ENCODE measurements around the gene RNU6-1. TPM values are rescaled to one million over a fixed set of nuclear protein-coding genes. Genes with fewer than 3 reads are reported as not detected.
A peak's percentile ranks its signal among the peaks of the same experiment; 100 is the strongest.

RNU6-1 gene
- total RNA-seq, 1 experiment from 2014 or later: not detected

DNA sequence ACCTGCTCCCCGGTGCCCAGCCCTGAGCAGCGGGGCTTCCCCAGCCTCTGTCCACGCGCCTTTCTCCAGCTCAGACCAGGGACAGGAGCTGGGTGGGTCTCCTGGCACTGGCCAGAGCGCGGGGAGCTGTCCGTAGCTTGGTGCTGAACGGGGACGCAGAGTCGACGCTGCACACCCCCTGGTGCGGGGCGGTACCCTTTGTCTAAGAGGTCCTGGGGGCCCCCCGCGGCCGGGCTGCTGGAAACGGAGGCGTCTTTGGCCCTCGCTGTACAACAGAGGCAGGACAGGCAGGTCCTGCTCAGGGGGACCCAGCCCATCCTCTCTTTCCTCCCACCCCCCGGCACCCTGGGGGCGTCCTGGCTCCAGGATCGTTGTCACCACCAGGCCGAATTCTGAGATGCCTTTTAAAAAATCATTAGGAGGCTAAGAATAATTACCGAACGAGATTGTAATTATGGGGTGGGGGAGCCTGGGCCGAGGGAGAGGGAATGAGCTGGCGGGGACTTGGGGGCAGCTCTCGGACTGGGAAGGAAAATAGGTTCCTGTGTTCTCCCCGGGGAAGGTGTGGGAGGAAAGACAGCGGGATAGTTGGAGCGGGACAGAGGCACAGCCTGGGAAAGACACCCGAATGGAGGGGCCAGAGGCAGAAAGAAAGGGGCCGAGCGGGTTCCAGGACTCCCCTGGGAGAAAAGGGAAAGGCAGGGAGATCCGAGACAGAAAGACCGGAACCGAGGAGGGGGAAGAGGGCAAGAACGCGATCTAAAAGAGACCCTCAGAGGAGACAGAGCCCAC, 18.7 kb downstream of the RNU6-1 start (continued):
- TF ChIP-seq, protein P1, sequence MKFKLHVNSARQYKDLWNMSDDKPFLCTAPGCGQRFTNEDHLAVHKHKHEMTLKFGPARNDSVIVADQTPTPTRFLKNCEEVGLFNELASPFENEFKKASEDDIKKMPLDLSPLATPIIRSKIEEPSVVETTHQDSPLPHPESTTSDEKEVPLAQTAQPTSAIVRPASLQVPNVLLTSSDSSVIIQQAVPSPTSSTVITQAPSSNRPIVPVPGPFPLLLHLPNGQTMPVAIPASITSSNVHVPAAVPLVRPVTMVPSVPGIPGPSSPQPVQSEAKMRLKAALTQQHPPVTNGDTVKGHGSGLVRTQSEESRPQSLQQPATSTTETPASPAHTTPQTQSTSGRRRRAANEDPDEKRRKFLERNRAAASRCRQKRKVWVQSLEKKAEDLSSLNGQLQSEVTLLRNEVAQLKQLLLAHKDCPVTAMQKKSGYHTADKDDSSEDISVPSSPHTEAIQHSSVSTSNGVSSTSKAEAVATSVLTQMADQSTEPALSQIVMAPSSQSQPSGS (CRISPR knock-in tag; IDR thresholded peaks at IDR 0.05; ENCODE audit: borderline replicate concordance, low read depth): no peak
- TF ChIP-seq TCF7 (CRISPR knock-in tag; IDR thresholded peaks at IDR 0.05; ENCODE audit: low read depth) (no peak), AFF4 (CRISPR knock-in tag; IDR thresholded peaks at IDR 0.05; ENCODE audit: borderline replicate concordance) (no peak), SMAD3 (CRISPR knock-in tag; IDR thresholded peaks at IDR 0.05; ENCODE audit: borderline replicate concordance) (no peak), ZNF232 (CRISPR knock-in tag; IDR thresholded peaks at IDR 0.05) (no peak), ZNF425 (CRISPR knock-in tag; conservative IDR thresholded peaks at IDR 0.05) (no peak), ZNF263 (CRISPR knock-in tag; IDR thresholded peaks at IDR 0.05; ENCODE audit: low read depth) (no peak), ZNF512 (CRISPR knock-in tag; IDR thresholded peaks at IDR 0.05; ENCODE audit: borderline replicate concordance) (no peak), ETV6 (CRISPR knock-in tag; IDR thresholded peaks at IDR 0.05) (no peak), ATF1 (CRISPR knock-in tag; IDR thresholded peaks at IDR 0.05) (no peak), ZNF423 (CRISPR knock-in tag; IDR thresholded peaks at IDR 0.05) (peak; percentile 59; the same call in 1 of the 2 replicates), ZNF138 (CRISPR knock-in tag; conservative IDR thresholded peaks at IDR 0.05) (no peak), ZNF317 (CRISPR knock-in tag; IDR thresholded peaks at IDR 0.05; ENCODE audit: borderline replicate concordance, low read depth) (0 out of 2 replicates have a peak, but pooled peaks have one; percentile 42), ZNF219 (CRISPR knock-in tag; IDR thresholded peaks at IDR 0.05; ENCODE audit: borderline replicate concordance) (peak; percentile 90; the same call in 1 of the 2 replicates), RORB (CRISPR knock-in tag; IDR thresholded peaks at IDR 0.05) (no peak), GTF2I (CRISPR knock-in tag; conservative IDR thresholded peaks at IDR 0.05) (no peak), CREM (CRISPR knock-in tag; IDR thresholded peaks at IDR 0.05) (no peak), SMAD4 (CRISPR knock-in tag; IDR thresholded peaks at IDR 0.05) (peak; percentile 93), SOX15 (CRISPR knock-in tag; IDR thresholded peaks at IDR 0.05) (no peak), FOXK1 (CRISPR knock-in tag; IDR thresholded peaks at IDR 0.05) (0 out of 2 replicates have a peak, but pooled peaks have one; percentile 49), IRF2 (CRISPR knock-in tag; IDR thresholded peaks at IDR 0.05; ENCODE audit: borderline replicate concordance, low read depth) (no peak), FOXP1 (CRISPR knock-in tag; IDR thresholded peaks at IDR 0.05; ENCODE audit: borderline replicate concordance) (peak; percentile 78; the same call in 1 of the 2 replicates), ZBTB21 (CRISPR knock-in tag; IDR thresholded peaks at IDR 0.05; ENCODE audit: borderline replicate concordance) (no peak)
- TF ChIP-seq, protein P2, sequence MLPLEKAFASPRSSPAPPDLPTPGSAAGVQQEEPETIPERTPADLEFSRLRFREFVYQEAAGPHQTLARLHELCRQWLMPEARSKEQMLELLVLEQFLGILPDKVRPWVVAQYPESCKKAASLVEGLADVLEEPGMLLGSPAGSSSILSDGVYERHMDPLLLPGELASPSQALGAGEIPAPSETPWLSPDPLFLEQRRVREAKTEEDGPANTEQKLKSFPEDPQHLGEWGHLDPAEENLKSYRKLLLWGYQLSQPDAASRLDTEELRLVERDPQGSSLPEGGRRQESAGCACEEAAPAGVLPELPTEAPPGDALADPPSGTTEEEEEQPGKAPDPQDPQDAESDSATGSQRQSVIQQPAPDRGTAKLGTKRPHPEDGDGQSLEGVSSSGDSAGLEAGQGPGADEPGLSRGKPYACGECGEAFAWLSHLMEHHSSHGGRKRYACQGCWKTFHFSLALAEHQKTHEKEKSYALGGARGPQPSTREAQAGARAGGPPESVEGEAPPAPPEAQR (CRISPR knock-in tag; IDR thresholded peaks at IDR 0.05): no peak
